Activated CD8-positive, alpha-beta memory T cell treated with anti-CD3 and anti-CD28 coated beads, Interleukin-2, amount 50 U/mL, for 1 hour (primary cell): ENCODE results near the gene LANCL2.
"Not testable (repeated sequence)": the region's sequence is repeated elsewhere in the genome, so short reads cannot be mapped to it uniquely, and the experiment has no call there.

ENCODE experiments used
- DNase-seq: peaks from one replicate; pipeline ENCODE4 v3.0.0-alpha.2; 2020; ENCODE audit errors: extremely low read depth

Gene LANCL2

DNA sequence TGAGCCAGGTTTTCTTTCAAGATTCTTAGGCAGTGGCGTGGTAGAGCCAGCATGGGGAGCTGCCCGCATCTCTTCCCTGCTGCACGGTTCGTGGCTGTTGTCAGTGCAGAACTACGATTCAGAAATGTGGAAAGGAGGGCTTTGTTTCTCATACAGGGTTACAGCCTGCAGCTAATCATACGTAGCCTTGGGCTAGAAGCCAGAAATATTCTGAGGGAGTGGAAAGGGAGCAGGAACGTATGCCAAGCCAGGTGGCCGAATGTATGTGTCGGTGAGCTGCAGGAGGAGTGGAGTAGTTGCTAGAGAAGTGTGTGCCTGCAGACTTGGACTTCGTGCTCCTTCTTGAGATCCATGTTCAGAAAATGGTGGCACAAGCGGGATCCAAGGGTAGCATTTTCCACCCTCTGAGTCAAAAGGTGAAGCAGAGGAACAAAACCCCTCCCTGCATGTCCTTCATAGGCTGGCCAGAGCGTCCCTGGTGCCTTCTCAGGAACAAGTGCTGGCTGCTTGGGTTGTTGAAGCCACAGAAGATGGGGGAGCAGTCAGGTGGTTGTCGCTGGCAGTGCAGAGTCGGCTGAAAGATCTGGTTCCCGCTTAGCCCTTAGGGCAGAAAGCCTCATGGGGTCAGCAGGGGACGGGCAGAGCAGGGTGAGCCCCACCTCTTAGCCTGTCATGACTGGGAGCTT, 40.9 kb downstream of the LANCL2 start:
- DNase-seq, result no peak

DNA sequence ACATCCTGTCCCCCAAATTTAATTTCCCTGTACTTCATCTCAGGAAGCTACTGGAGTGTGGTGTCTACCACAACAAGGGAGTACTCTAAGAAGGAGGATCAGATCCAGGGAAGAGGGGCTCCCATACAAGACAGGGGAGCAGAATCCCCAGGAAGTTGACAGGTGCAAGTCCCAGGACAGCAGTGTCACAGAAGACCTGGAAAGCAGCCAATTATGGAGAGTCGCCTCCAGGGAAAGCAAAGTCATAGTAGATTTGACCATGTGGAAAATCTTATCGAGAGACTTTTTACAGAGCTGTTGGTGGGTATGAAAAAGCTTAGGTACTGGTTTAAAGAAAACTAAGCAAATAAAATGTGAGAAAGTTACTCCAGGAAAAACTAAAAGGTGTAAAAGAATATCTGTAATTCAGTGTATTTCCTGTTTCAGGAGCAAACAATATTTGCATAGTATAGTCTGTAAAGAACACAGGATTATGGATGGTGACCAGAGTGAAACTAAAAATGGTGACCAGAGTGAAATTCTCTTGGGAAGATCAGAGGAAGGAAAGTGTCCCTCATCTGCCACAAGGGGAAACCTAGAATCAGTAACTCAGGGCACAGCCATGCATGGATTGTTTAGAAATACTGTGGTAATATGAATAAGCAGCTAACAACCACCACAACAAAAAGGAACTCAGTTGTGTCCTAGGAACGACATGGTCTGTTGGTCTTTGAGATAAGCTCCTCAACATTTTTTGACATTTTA, 44.5 kb downstream of the LANCL2 start:
- DNase-seq, result no peak

GRCh38 chr7:55410667-55411239, 45.6 kb downstream of the LANCL2 start:
- no peak for DNase-seq

DNA sequence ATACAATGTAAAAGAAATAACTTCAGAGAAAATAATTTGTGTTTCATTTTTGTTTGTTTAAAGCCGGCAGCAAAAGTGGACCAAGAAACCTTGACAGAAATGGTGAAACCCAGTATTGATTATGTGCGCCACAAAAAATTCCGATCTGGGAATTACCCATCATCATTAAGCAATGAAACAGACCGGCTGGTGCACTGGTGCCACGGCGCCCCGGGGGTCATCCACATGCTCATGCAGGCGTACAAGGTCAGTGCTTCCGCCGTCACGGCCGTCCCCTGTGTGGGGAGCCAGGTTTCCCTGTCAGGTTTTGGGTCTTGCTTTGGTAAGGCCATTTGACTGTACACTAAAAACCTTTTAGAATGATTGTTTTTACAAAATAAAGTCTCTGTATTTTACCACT, 46.7 kb downstream of the LANCL2 start:
- no peak for DNase-seq

DNA sequence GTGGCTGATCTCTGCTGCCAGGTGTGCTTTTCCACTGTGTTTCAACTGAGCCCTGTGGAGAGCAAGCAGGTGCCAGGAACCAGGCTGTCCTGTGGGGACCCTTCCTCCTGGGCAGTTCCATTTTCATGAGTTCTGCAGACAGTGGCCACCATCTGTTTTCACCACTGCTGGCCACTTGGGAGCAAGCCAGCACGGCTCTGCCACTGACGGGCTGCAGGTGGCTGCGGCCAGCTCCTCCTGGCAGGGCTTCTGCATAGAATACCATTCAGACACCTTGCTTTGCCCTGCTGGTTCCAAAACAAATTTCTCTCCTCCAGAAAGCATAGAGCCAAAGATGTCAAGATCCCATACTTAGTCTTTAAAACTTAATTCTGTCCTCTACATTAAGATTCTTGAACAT, 48.3 kb downstream of the LANCL2 start:
- no peak for DNase-seq

DNA sequence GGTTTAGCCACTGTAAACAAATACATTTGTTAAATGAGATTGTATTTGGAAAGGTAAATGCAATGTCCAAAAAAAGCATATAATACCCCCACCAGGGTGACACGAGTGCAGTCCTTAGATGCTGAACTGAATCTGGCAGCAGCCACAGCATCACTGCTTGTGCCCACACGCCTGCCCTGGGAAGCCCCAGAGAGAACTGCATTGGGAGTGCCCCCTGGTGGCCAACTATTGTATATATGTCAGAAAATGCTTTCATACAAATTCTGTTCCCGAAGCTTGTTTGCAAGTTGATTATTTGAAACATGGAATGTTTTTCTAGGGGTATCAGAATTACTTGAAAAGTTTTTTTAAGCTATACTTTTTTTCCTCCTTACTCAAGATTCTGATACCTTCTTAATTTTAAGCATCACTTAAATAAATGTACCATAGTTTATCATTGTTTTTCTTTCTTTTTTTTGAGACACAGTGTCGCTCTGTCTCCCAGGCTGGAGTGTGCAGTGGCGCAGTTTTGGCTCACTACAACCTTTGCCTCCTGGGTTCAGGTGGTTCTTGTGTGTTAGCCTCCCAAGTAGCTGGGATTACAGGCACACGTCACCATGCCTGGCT, 50.1 kb downstream of the LANCL2 start:
- DNase-seq, result peak; percentile 66

DNA sequence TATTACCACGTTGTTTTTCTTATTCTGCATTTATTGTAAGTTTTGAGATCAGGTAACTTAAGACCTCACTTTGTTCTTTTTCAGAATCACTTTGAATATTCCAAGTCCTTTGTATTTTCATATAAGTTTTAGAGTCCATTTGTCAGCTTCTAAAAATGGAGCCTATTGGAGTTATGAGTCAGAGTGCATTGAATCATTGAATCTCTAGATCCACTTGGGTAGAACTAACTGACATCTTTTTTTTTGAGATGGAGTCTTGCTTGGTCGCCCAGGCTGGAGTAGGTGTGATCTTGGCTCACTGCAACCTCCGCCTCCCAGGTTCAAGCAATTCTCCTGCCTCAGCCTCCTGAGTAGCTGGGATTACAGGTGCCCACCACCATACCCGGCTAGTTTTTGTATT, 52.3 kb downstream of the LANCL2 start:
- not testable (repeated sequence) for DNase-seq

DNA sequence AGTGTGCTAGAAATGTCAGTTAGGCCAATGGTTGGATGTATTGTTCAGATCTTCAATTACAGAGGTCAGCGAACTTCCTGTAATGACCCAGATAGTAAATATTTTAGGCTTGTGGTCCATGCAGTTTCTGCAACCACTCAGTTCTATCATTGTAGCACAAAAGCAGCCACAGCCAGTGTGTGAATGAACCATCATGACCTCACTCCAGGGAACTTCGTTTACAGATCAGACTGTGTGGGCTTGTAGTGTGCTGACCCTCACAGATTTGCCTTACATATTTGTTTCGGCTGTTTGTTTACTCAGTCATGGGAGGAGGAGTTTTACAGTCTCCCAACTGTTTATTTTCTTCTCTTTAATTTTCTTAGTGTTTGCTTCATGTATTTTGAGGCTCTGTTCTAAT, 55.4 kb downstream of the LANCL2 start:
- DNase-seq, result no peak

- DNase-seq, result no peak
These were observed 58.2 kb downstream of the LANCL2 start for GRCh38 chr7:55423277-55423711.

GRCh38 chr7:55423891-55424290, 58.8 kb downstream of the LANCL2 start:
- DNase-seq, result no peak

DNA sequence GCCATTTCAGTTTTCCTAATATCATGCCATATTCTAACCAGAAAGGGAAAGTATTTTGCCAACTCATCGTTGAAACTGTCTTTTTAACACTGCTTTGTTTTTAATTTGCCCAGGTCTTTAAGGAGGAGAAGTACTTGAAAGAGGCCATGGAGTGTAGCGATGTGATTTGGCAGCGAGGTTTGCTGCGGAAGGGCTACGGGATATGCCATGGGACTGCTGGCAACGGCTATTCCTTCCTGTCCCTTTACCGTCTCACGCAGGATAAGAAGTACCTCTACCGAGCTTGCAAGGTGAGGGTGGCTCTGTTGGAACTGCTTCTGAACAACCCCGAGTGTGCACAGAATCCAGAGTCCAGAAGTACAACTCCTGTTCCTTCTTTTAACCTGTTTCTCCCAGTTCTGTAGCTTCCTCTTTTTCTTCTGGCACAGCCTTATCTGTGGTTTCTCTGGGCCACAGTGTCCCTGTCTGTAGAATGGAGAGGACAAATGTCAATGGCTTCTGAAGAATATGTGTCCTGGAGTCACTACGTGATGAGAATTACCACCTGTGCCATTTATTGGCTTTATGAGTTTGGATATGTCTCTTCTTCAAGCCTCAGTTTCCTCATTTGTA, 60.1 kb downstream of the LANCL2 start:
- no peak for DNase-seq

- DNase-seq, result no peak
These were observed 61.5 kb downstream of the LANCL2 start for GRCh38 chr7:55426676-55427075.

- no peak for DNase-seq
These were observed 62.2 kb downstream of the LANCL2 start for GRCh38 chr7:55427342-55427741.

- no peak for DNase-seq
These were observed 62.7 kb downstream of the LANCL2 start for GRCh38 chr7:55427800-55428199.

- DNase-seq, result no peak
These were observed 64.8 kb downstream of the LANCL2 start for GRCh38 chr7:55429835-55430499.

DNA sequence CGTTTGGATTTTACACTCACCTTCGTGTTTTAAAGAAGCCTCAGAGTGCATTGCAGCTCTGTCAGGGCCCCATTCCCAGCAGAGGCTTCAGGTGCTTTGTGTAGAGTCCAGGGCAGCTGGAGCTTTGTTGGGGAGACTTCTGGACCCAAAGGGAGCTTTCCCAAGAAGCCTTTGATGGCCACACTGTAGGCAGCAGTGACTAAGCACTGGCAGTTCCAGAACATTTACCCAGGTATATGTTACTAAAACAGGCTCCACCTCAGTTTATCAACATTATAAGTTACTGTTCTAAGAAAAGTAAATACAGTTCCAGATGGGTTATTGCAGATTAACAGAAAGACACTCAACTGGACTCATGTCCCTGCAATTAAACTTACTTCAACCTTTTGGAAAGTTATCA, 66.8 kb downstream of the LANCL2 start:
- no peak for DNase-seq

GRCh38 chr7:55432506-55432905, 67.4 kb downstream of the LANCL2 start:
- no peak for DNase-seq

DNA sequence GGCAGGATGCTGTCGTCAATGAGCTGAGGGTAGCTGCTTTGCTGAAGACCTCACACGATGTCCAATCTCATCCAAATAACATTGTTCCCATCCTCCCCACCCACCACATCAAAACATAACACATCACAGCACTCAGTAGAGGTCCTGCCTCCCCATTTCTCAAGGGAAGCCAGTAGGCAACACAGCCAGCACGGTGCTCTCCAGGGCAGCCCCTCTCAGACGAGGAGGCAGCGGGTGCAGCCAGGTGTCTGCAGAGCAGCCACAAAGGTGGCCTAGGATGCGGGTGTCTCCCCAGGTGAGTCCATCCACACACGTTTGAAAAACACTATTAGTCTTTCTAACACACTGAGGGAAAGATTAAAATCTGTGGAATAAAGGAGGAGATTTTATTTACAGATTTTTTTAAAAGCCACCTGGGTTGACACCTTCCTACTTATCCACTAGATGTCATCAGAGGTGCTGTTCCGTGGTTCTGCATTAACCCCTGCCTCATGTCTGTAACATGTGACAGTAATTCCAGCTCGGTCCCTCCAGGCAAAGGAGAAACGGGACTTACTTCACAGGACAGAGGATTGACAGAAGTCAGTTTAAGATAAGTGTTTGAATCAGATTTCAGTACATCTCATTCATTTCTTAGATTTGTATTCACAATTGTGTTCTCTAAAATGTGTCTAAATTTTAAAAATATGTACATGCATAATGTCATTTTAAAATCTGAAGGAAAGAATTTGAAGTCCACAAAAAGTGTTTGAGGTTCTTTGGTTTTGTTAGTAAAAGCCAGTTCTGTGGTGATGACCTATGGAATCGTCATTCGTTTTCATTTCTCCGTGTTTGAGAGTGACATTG, 68.0 kb downstream of the LANCL2 start:
- peak; percentile 4 for DNase-seq

GRCh38 chr7:55435466-55435865, 70.3 kb downstream of the LANCL2 start:
- DNase-seq, result no peak

DNA sequence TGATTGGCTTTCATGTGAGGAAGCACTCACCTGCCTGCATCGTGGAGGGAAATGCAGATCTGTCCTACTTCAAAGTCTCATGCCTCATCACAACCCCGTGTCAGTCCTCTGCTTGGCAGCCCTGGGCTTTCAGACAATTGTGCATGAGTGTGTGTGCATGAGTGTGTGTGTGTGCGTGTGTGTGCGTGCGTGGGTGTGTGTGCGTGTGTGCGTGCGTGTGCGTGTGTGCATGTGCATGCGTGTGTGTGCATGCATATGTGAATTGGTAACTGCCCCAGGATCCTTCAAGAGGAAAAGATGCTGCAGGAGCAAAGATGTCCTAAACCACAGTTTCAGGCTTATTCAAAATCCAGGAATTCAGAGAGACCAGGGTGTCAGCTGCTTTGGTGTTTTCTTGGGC, 71.3 kb downstream of the LANCL2 start:
- DNase-seq, result no peak

DNA sequence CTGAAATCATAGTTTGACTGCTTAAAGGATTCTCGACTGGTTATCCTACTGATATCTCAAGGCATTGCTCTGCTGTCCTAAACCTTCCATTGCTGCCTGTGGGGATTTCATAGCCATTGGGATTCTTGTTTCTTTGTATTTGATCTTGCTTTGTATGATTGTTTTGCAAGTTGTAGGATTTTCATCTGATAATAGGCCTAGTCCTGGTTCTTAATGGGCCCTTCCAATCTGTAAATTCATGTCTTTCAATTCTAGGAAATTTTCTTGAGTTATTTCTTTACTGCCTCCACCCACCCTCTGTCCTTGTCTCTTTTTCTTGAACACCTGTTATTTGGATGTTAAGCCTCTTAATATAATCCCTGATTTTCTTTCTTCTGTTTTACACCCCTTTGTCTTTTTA, 72.2 kb downstream of the LANCL2 start:
- no peak for DNase-seq
